Testis (tissue), 2 donors: Measurements from ENCODE around the gene SMIM44.

Experiments used
- CTCF ChIP-seq, 3 experiments: fragments of 450-650 bp in 2 of 3; fragments of 200-600 bp in 1 of 3; sonication (generic) in 1 of 3; IDR thresholded peaks; one replicate each; pipeline ENCODE4 v1.5.1; 2016 to 2019; ENCODE audit warnings: antibody characterized with exemption in 3 of 3, mild to moderate bottlenecking in 2 of 3, moderate library complexity in 1 of 3
- POLR2A ChIP-seq: fragments of 450-650 bp; IDR thresholded peaks from one replicate; pipeline ENCODE4 v1.6.1; 2017; ENCODE audit warnings: antibody characterized with exemption, mild to moderate bottlenecking, moderate library complexity

DNA sequence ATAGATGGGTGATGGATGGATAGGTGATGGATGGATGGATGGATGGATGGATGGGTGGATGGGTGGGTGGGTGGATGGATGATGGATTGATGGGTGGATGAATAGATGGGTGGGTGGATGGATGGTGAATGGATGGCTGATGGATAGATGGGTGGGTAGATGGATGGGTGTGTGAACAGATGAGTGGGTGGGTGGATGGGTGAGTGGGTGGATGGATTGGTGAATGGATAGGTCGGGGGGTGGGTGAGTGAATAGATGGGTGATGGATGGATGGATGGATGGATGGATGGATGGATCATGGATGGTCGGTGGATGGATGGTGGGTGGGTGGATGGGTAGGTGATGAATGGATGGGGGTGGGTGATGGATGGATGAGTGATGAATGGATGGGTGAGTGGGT lies 6.4 kb downstream of the SMIM44 start:
- no peak for TF ChIP-seq CTCF (IDR thresholded peaks at IDR 0.05)
- TF ChIP-seq POLR2A = no peak
